ENCODE results near the gene SDCBP2. TPM values are rescaled to one million over a fixed set of nuclear protein-coding genes. Genes with fewer than 3 reads are reported as not detected.

The SDCBP2 gene
- total and polyA plus RNA-seq, 2 of the 8 experiments (the other 6 are each of a cell fraction or from before 2014, with no cell fraction given): 4.2 to 6.7 TPM

- TF ChIP-seq, protein P1, sequence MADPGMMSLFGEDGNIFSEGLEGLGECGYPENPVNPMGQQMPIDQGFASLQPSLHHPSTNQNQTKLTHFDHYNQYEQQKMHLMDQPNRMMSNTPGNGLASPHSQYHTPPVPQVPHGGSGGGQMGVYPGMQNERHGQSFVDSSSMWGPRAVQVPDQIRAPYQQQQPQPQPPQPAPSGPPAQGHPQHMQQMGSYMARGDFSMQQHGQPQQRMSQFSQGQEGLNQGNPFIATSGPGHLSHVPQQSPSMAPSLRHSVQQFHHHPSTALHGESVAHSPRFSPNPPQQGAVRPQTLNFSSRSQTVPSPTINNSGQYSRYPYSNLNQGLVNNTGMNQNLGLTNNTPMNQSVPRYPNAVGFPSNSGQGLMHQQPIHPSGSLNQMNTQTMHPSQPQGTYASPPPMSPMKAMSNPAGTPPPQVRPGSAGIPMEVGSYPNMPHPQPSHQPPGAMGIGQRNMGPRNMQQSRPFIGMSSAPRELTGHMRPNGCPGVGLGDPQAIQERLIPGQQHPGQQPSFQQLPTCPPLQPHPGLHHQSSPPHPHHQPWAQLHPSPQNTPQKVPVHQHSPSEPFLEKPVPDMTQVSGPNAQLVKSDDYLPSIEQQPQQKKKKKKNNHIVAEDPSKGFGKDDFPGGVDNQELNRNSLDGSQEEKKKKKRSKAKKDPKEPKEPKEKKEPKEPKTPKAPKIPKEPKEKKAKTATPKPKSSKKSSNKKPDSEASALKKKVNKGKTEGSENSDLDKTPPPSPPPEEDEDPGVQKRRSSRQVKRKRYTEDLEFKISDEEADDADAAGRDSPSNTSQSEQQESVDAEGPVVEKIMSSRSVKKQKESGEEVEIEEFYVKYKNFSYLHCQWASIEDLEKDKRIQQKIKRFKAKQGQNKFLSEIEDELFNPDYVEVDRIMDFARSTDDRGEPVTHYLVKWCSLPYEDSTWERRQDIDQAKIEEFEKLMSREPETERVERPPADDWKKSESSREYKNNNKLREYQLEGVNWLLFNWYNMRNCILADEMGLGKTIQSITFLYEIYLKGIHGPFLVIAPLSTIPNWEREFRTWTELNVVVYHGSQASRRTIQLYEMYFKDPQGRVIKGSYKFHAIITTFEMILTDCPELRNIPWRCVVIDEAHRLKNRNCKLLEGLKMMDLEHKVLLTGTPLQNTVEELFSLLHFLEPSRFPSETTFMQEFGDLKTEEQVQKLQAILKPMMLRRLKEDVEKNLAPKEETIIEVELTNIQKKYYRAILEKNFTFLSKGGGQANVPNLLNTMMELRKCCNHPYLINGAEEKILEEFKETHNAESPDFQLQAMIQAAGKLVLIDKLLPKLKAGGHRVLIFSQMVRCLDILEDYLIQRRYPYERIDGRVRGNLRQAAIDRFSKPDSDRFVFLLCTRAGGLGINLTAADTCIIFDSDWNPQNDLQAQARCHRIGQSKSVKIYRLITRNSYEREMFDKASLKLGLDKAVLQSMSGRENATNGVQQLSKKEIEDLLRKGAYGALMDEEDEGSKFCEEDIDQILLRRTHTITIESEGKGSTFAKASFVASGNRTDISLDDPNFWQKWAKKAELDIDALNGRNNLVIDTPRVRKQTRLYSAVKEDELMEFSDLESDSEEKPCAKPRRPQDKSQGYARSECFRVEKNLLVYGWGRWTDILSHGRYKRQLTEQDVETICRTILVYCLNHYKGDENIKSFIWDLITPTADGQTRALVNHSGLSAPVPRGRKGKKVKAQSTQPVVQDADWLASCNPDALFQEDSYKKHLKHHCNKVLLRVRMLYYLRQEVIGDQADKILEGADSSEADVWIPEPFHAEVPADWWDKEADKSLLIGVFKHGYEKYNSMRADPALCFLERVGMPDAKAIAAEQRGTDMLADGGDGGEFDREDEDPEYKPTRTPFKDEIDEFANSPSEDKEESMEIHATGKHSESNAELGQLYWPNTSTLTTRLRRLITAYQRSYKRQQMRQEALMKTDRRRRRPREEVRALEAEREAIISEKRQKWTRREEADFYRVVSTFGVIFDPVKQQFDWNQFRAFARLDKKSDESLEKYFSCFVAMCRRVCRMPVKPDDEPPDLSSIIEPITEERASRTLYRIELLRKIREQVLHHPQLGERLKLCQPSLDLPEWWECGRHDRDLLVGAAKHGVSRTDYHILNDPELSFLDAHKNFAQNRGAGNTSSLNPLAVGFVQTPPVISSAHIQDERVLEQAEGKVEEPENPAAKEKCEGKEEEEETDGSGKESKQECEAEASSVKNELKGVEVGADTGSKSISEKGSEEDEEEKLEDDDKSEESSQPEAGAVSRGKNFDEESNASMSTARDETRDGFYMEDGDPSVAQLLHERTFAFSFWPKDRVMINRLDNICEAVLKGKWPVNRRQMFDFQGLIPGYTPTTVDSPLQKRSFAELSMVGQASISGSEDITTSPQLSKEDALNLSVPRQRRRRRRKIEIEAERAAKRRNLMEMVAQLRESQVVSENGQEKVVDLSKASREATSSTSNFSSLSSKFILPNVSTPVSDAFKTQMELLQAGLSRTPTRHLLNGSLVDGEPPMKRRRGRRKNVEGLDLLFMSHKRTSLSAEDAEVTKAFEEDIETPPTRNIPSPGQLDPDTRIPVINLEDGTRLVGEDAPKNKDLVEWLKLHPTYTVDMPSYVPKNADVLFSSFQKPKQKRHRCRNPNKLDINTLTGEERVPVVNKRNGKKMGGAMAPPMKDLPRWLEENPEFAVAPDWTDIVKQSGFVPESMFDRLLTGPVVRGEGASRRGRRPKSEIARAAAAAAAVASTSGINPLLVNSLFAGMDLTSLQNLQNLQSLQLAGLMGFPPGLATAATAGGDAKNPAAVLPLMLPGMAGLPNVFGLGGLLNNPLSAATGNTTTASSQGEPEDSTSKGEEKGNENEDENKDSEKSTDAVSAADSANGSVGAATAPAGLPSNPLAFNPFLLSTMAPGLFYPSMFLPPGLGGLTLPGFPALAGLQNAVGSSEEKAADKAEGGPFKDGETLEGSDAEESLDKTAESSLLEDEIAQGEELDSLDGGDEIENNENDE (IDR thresholded peaks at IDR 0.05; ENCODE audit: insufficient replicate concordance, low read length): no peak
- no peak for TF ChIP-seq CTBP2 (IDR thresholded peaks at IDR 0.05; ENCODE audit: borderline replicate concordance, insufficient read depth, insufficient read length, low read length)
Measured at GRCh38 chr20:1319051-1319450, 9.9 kb downstream of the SDCBP2 start (continued).

Measured in H1 (cell line).